C1 segment of cervical spinal cord (tissue), 14 donors: ENCODE results near the gene MYO5A.
A peak's percentile ranks its signal among the peaks of the same experiment; 100 is the strongest.
"Not testable (repeated sequence)": the region's sequence is repeated elsewhere in the genome, so short reads cannot be mapped to it uniquely, and the experiment has no call there.

ENCODE experiments used
- DNase-seq, 14 donors: peaks; one replicate each; lab custom pipeline; 2025; lab: John Stamatoyannopoulos, UW

MYO5A gene

GRCh38 chr15:52505151-52505550 lies 23.5 kb downstream of the MYO5A start:
- no peak for DNase-seq

- DNase-seq = no peak
These were observed 24.7 kb downstream of the MYO5A start for GRCh38 chr15:52503788-52504496.

- no peak for DNase-seq
These were observed 26.1 kb downstream of the MYO5A start for GRCh38 chr15:52502608-52503007.

GRCh38 chr15:52499506-52499905 lies 29.2 kb downstream of the MYO5A start:
- no peak for DNase-seq

- no peak for DNase-seq
These were observed 30.0 kb downstream of the MYO5A start for GRCh38 chr15:52498706-52499105.

- DNase-seq = no peak
These were observed 31.8 kb downstream of the MYO5A start for GRCh38 chr15:52496776-52497470.

- DNase-seq = no peak
These were observed 32.5 kb downstream of the MYO5A start for GRCh38 chr15:52496175-52496574.

- no peak for DNase-seq
These were observed 33.6 kb downstream of the MYO5A start for GRCh38 chr15:52495125-52495524.

- no peak for DNase-seq
These were observed 34.7 kb downstream of the MYO5A start for GRCh38 chr15:52493968-52494367.

GRCh38 chr15:52492132-52492531 lies 36.5 kb downstream of the MYO5A start:
- no peak for DNase-seq

- DNase-seq = no peak
These were observed 37.2 kb downstream of the MYO5A start for GRCh38 chr15:52491472-52491871.

GRCh38 chr15:52489430-52489829 lies 39.2 kb downstream of the MYO5A start:
- not testable (repeated sequence) for DNase-seq

- DNase-seq = no peak
These were observed 39.9 kb downstream of the MYO5A start for GRCh38 chr15:52488830-52489229.

- DNase-seq = peak in 4 of 14 donors; percentile 16 to 48 (median 33)
These were observed 42.4 kb downstream of the MYO5A start for GRCh38 chr15:52486003-52486996.

- DNase-seq = no peak
These were observed 43.4 kb downstream of the MYO5A start for GRCh38 chr15:52485290-52485689.

- no peak for DNase-seq
These were observed 45.0 kb downstream of the MYO5A start for GRCh38 chr15:52483707-52484106.

- DNase-seq = no peak
These were observed 46.8 kb downstream of the MYO5A start for GRCh38 chr15:52481915-52482314.

GRCh38 chr15:52480990-52481389 lies 47.7 kb downstream of the MYO5A start:
- peak in 1 of 14 donors; percentile 55 for DNase-seq

- DNase-seq = no peak
These were observed 62.0 kb downstream of the MYO5A start for GRCh38 chr15:52466716-52467115.

- DNase-seq = peak in 9 of 14 donors; percentile 4 to 44 (median 25)
These were observed 62.5 kb downstream of the MYO5A start for GRCh38 chr15:52466134-52466701.

- no peak for DNase-seq
These were observed 64.2 kb downstream of the MYO5A start for GRCh38 chr15:52464478-52464877.

GRCh38 chr15:52464040-52464439 lies 64.6 kb downstream of the MYO5A start:
- DNase-seq = no peak
